Trophoblast cell (in vitro differentiated cells and primary cell): ENCODE data around the gene DHX30.

Experiments used
- DNase-seq, 2 donors: peaks; one replicate each; pipeline ENCODE4 v3.0.0-alpha.2; 2016
- H2AFZ ChIP-seq: 2 replicates; pipeline ENCODE4 v1.6.1; 2013; ENCODE audit warnings: low read length, moderate library complexity, mild to moderate bottlenecking; ENCODE audit not compliant: insufficient read depth, poor library complexity
- H2AK5ac ChIP-seq: 2 replicates; pipeline ENCODE4 v1.6.1; 2013; ENCODE audit warnings: mild to moderate bottlenecking, low read length
- H2BK120ac ChIP-seq: 2 replicates; pipeline ENCODE4 v1.6.1; 2013; ENCODE audit warnings: low read length, mild to moderate bottlenecking, moderate library complexity; ENCODE audit not compliant: insufficient read depth, poor library complexity
- H2BK12ac ChIP-seq: 2 replicates; pipeline ENCODE4 v1.6.1; 2013; ENCODE audit warnings: mild to moderate bottlenecking, low read length, moderate library complexity
- H2BK5ac ChIP-seq: 2 replicates; pipeline ENCODE4 v1.6.1; 2013; ENCODE audit warnings: low read length, low read depth, moderate library complexity, mild to moderate bottlenecking; ENCODE audit not compliant: poor library complexity
- H3K14ac ChIP-seq: 2 replicates; pipeline ENCODE4 v1.6.1; 2013; ENCODE audit warnings: mild to moderate bottlenecking, low read length
- H3K18ac ChIP-seq: 2 replicates; pipeline ENCODE4 v1.6.1; 2013; ENCODE audit warnings: mild to moderate bottlenecking, low read length
- H3K23ac ChIP-seq: 2 replicates; pipeline ENCODE4 v1.6.1; 2013; ENCODE audit warnings: low read length
- H3K27ac ChIP-seq: 2 replicates; pipeline ENCODE4 v1.5.1; 2013; ENCODE audit warnings: low read depth, mild to moderate bottlenecking, inconsistent platforms, low read length, moderate library complexity
- H3K27me3 ChIP-seq: 2 replicates; pipeline ENCODE4 v1.6.1; 2013; ENCODE audit warnings: inconsistent platforms, mild to moderate bottlenecking, low read length, moderate library complexity; ENCODE audit not compliant: insufficient read depth
- H3K36me3 ChIP-seq, 2 experiments: 1 replicate in 1 of 2; 2 replicates in 1 of 2; pipeline ENCODE4 v1.6.1; 2013; ENCODE audit warnings: low read length in 2 of 2, mild to moderate bottlenecking in 2 of 2, moderate library complexity in 1 of 2; ENCODE audit not compliant: insufficient read depth in 2 of 2, control insufficient read depth in 1 of 2
- H3K4ac ChIP-seq: 2 replicates; pipeline ENCODE4 v1.6.1; 2013; ENCODE audit warnings: low read depth, mild to moderate bottlenecking, low read length, moderate library complexity
- H3K4me1 ChIP-seq, 2 experiments: 1 replicate in 1 of 2; 2 replicates in 1 of 2; pipeline ENCODE4 v1.6.1; 2013; ENCODE audit warnings: low read length in 2 of 2, mild to moderate bottlenecking in 2 of 2, moderate library complexity in 1 of 2; ENCODE audit not compliant: insufficient read depth in 2 of 2, control insufficient read depth in 1 of 2
- H3K4me2 ChIP-seq: 2 replicates; pipeline ENCODE4 v1.6.1; 2013; ENCODE audit warnings: inconsistent platforms, mild to moderate bottlenecking, low read length, moderate library complexity
- H3K4me3 ChIP-seq: 2 replicates; pipeline ENCODE4 v1.5.1; 2013; ENCODE audit warnings: mild to moderate bottlenecking, low read depth, low read length, inconsistent platforms
- H3K79me1 ChIP-seq: one replicate; pipeline ENCODE4 v1.6.1; 2013; ENCODE audit warnings: low read length
- H3K79me2 ChIP-seq: 2 replicates; pipeline ENCODE4 v1.6.1; 2013; ENCODE audit warnings: low read length, mild to moderate bottlenecking; ENCODE audit not compliant: control insufficient read depth, insufficient read depth, poor library complexity
- H3K9ac ChIP-seq: 2 replicates; pipeline ENCODE4 v1.6.1; 2013; ENCODE audit warnings: mild to moderate bottlenecking, low read length
- H3K9me3 ChIP-seq: 2 replicates; pipeline ENCODE4 v1.6.1; 2013; ENCODE audit warnings: low read depth, mild to moderate bottlenecking, control low read depth, inconsistent platforms, low read length; ENCODE audit not compliant: insufficient read depth
- H4K12ac ChIP-seq: 2 replicates; pipeline ENCODE4 v1.6.1; 2013; ENCODE audit warnings: low read depth, mild to moderate bottlenecking, low read length, moderate library complexity
- H4K8ac ChIP-seq: 2 replicates; pipeline ENCODE4 v1.6.1; 2013; ENCODE audit warnings: low read depth, mild to moderate bottlenecking, low read length, moderate library complexity
- H4K91ac ChIP-seq: one replicate; pipeline ENCODE4 v1.6.1; 2013; ENCODE audit warnings: low read depth, mild to moderate bottlenecking, low read length, moderate library complexity
- WGBS: extraction: QIAGEN DNeasy Blood & Tissue Kit; methylation state at CpG from one replicate; pipeline ENCODE4 v1.1.7; 2013; ENCODE audit warnings: missing lambda C conversion rate; ENCODE audit not compliant: insufficient read length, insufficient coverage; ENCODE audit errors: extremely low coverage; 5-methylcytosine and 5-hydroxymethylcytosine counted together

Gene DHX30

DNA sequence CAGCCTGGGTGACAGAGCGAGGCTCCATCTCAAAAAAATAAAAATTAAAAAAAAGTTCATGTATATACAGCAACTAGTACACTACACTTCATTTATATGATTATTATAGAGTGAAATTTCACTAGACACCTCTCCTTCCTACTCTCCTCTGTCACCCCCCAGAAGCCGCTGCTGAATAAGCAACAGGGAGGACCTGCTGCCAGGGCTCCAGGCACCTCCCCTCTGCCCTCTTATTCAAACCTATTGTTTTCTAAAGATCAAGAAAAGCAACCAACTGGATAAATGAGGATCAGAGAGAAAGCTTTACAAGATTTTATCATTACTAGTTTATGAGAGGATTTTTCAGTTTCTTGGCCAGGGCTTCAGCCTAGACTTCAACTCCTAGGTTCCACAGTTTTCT lies 71.5 kb downstream of the DHX30 start:
- Histone ChIP-seq H3K4ac (no peak overlapping the region), H3K4me3 (no peak overlapping the region), H2BK12ac (no peak overlapping the region), H3K4me1 (peaks cover 0 to 4% of the 10 kb centered on the region in 2 experiments), H3K27me3 (no peaks in the 10 kb centered on the region), H2AK5ac (no peak overlapping the region), H3K36me3 (peaks cover 27 to 38% of the 10 kb centered on the region in 2 experiments), H3K79me2 (no peaks in the 10 kb centered on the region), H3K9ac (no peak overlapping the region), H3K9me3 (peaks cover 2% of the 10 kb centered on the region), H2BK120ac (no peak overlapping the region), H3K27ac (no peak overlapping the region), H3K23ac (no peak overlapping the region), H4K12ac (no peak overlapping the region), H3K4me2 (no peak overlapping the region), H3K18ac (no peak overlapping the region), H3K79me1 (no peaks in the 10 kb centered on the region), H2BK5ac (no peak overlapping the region), H3K14ac (no peak overlapping the region), H4K91ac (no peak overlapping the region), H2AFZ (no peak overlapping the region), H4K8ac (no peak overlapping the region)
- no CpG with 5 or more reads among the region's 2 CpGs for WGBS
- no peak for DNase-seq

- no peak overlapping the region for H3K9ac ChIP-seq
- peaks cover 2% of the 10 kb centered on the region for H3K9me3 ChIP-seq
- no peaks in the 10 kb centered on the region for H3K27me3 ChIP-seq
- H2BK120ac ChIP-seq: no peak overlapping the region
- no peak overlapping the region for H3K18ac ChIP-seq
- H2AK5ac ChIP-seq: no peak overlapping the region
- no peak overlapping the region for H2BK5ac ChIP-seq
- H3K14ac ChIP-seq: no peak overlapping the region
- no peak overlapping the region for H3K4me3 ChIP-seq
- no peak overlapping the region for H4K8ac ChIP-seq
- H3K36me3 ChIP-seq: peaks cover 23 to 33% of the 10 kb centered on the region in 2 experiments
- no peaks in the 10 kb centered on the region for H3K79me1 ChIP-seq
- H3K4ac ChIP-seq: no peak overlapping the region
- no peak overlapping the region for H3K27ac ChIP-seq
- H4K91ac ChIP-seq: no peak overlapping the region
- no peak overlapping the region for H2AFZ ChIP-seq
- H3K4me2 ChIP-seq: no peak overlapping the region
- H2BK12ac ChIP-seq: no peak overlapping the region
- H3K23ac ChIP-seq: no peak overlapping the region
- H4K12ac ChIP-seq: no peak overlapping the region
- H3K79me2 ChIP-seq: no peaks in the 10 kb centered on the region
- no CpG with 5 or more reads among the region's 1 CpG for WGBS
- H3K4me1 ChIP-seq: peaks cover 0 to 4% of the 10 kb centered on the region in 2 experiments
- DNase-seq: no peak
Observed at GRCh38 chr3:47874913-47875312, 72.0 kb downstream of the DHX30 start.

GRCh38 chr3:47877290-47877689 lies 74.4 kb downstream of the DHX30 start:
- no peak overlapping the region for H3K4me2 ChIP-seq
- no peak overlapping the region for H4K91ac ChIP-seq
- H3K18ac ChIP-seq: no peak overlapping the region
- no peaks in the 10 kb centered on the region for H3K79me2 ChIP-seq
- no peak overlapping the region for H2BK120ac ChIP-seq
- no peak overlapping the region for H2AFZ ChIP-seq
- no peaks in the 10 kb centered on the region for H3K27me3 ChIP-seq
- H3K4me3 ChIP-seq: no peak overlapping the region
- DNase-seq: no peak
- no peak overlapping the region for H3K23ac ChIP-seq
- no peak overlapping the region for H2BK5ac ChIP-seq
- H3K4me1 ChIP-seq: peaks cover 0 to 4% of the 10 kb centered on the region in 2 experiments
- no peak overlapping the region for H4K12ac ChIP-seq
- no peak overlapping the region for H3K14ac ChIP-seq
- no peak overlapping the region for H4K8ac ChIP-seq
- H2AK5ac ChIP-seq: no peak overlapping the region
- H3K27ac ChIP-seq: no peak overlapping the region
- no peak overlapping the region for H2BK12ac ChIP-seq
- no peaks in the 10 kb centered on the region for H3K9me3 ChIP-seq
- no peak overlapping the region for H3K9ac ChIP-seq
- no peaks in the 10 kb centered on the region for H3K79me1 ChIP-seq
- H3K4ac ChIP-seq: no peak overlapping the region
- WGBS: no CpG with 5 or more reads among the region's 3 CpGs
- peaks cover 10 to 13% of the 10 kb centered on the region in 2 experiments for H3K36me3 ChIP-seq

DNA sequence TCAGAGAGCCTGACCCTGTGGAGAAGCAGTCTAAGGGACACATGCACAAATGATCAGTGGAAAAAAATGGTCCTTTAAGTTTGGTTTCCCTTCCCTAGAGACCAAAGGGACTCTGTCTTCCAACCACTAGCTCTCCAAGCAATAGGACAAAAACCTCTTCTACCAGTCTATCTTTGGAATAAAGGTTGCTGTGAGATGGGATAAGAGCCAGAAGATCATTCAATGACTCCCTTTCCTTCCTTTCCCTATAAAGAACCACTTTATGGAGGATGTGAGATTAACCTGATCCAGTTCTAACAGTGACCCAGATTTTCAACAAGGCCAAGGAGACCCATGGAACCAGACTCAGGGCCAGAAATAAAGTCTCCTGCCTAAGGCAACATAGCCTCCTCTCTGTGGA lies 74.8 kb downstream of the DHX30 start:
- no peaks in the 10 kb centered on the region for H3K79me2 ChIP-seq
- no peak for DNase-seq
- H3K27ac ChIP-seq: no peak overlapping the region
- no peak overlapping the region for H2AFZ ChIP-seq
- H3K79me1 ChIP-seq: no peaks in the 10 kb centered on the region
- H3K23ac ChIP-seq: no peak overlapping the region
- no peak overlapping the region for H3K9ac ChIP-seq
- H2BK12ac ChIP-seq: no peak overlapping the region
- H3K4me2 ChIP-seq: no peak overlapping the region
- H3K4me1 ChIP-seq: peaks cover 0 to 4% of the 10 kb centered on the region in 2 experiments
- no peaks in the 10 kb centered on the region for H3K27me3 ChIP-seq
- H3K4me3 ChIP-seq: no peak overlapping the region
- H4K12ac ChIP-seq: no peak overlapping the region
- no peak overlapping the region for H3K4ac ChIP-seq
- H2AK5ac ChIP-seq: no peak overlapping the region
- no peaks in the 10 kb centered on the region for H3K9me3 ChIP-seq
- no peak overlapping the region for H4K8ac ChIP-seq
- no peak overlapping the region for H4K91ac ChIP-seq
- H2BK120ac ChIP-seq: no peak overlapping the region
- no peak overlapping the region for H3K14ac ChIP-seq
- H3K36me3 ChIP-seq: peaks cover 11 to 12% of the 10 kb centered on the region in 2 experiments
- H2BK5ac ChIP-seq: no peak overlapping the region
- H3K18ac ChIP-seq: no peak overlapping the region
